DND-41 (cell line): ENCODE data around the gene GREB1.

Experiments used
- ATAC-seq: fragments of 200-7000 bp; cut with Tn5 transposase; 3 replicates; pipeline ENCODE4 v1.9.1; 2021; ENCODE audit warnings: low read depth; ENCODE audit not compliant: insufficient read depth
- DNase-seq: peaks from one replicate; pipeline ENCODE4 v3.0.0-alpha.2; 2020
- H2AFZ ChIP-seq: 2 replicates; pipeline ENCODE4 v1.6.0; 2012; ENCODE audit warnings: low read depth, low read length
- H3K27ac ChIP-seq: 2 replicates; pipeline ENCODE4 v1.5.1; 2012; ENCODE audit warnings: low read length, inconsistent platforms
- H3K27me3 ChIP-seq: fragments of 200-600 bp; sonication (generic); 2 replicates; pipeline ENCODE4 v1.6.0; 2012; ENCODE audit warnings: low read length, mild to moderate bottlenecking, inconsistent platforms; ENCODE audit not compliant: insufficient read depth, poor library complexity
- H3K36me3 ChIP-seq: 2 replicates; pipeline ENCODE4 v1.5.1; 2012; ENCODE audit warnings: low read length, inconsistent platforms; ENCODE audit not compliant: insufficient read depth
- H3K4me1 ChIP-seq: 2 replicates; pipeline ENCODE4 v1.5.1; 2012; ENCODE audit warnings: mild to moderate bottlenecking, low read length; ENCODE audit not compliant: insufficient read depth
- H3K4me2 ChIP-seq: 2 replicates; pipeline ENCODE4 v1.6.0; 2012; ENCODE audit warnings: mild to moderate bottlenecking, moderate library complexity, low read length, inconsistent platforms; ENCODE audit not compliant: insufficient read depth
- H3K4me3 ChIP-seq, 2 experiments: fragments of 200-600 bp in 1 of 2; shearing (Covaris generic) in 1 of 2; 2 replicates each; pipeline ENCODE4 v1.5.1; 2012 to 2016; ENCODE audit warnings: inconsistent platforms in 2 of 2, low read length in 2 of 2, mild to moderate bottlenecking in 2 of 2, low read depth in 1 of 2, moderate library complexity in 1 of 2
- H3K79me2 ChIP-seq: 2 replicates; pipeline ENCODE4 v1.6.0; 2012; ENCODE audit warnings: low read length, inconsistent platforms; ENCODE audit not compliant: insufficient read depth
- H3K9ac ChIP-seq: 2 replicates; pipeline ENCODE4 v1.6.0; 2012; ENCODE audit warnings: low read depth, mild to moderate bottlenecking, inconsistent platforms, low read length, moderate library complexity
- H3K9me3 ChIP-seq: 2 replicates; pipeline ENCODE4 v1.5.1; 2012; ENCODE audit warnings: low read length, moderate library complexity, mild to moderate bottlenecking, inconsistent platforms; ENCODE audit not compliant: insufficient read depth, severe bottlenecking
- H4K20me1 ChIP-seq: 2 replicates; pipeline ENCODE4 v1.6.0; 2012; ENCODE audit warnings: low read length; ENCODE audit not compliant: insufficient read depth
- CTCF ChIP-seq: IDR thresholded peaks from 2 replicates; pipeline ENCODE4 v1.5.1; 2012; ENCODE audit warnings: borderline replicate concordance, low read length, moderate library complexity, mild to moderate bottlenecking; ENCODE audit not compliant: poor library complexity, severe bottlenecking; ENCODE audit errors: extremely low read depth
- EZH2 ChIP-seq: IDR thresholded peaks from 3 replicates; pipeline ENCODE4 v1.6.1; 2012; ENCODE audit warnings: borderline replicate concordance, low read depth, mild to moderate bottlenecking, moderate library complexity, low read length, inconsistent platforms; ENCODE audit not compliant: severe bottlenecking

The GREB1 gene

GRCh38 chr2:11624893-11625292 is 91.0 kb downstream of the GREB1 start:
- Histone ChIP-seq H3K4me1 (no peaks in the 10 kb centered on the region), H3K27me3 (no peaks in the 10 kb centered on the region), H3K9ac (no peak overlapping the region), H3K79me2 (no peaks in the 10 kb centered on the region), H2AFZ (no peak overlapping the region), H3K36me3 (0 out of 2 replicates have a peak, but pooled peaks cover 3% of the 10 kb centered on the region), H4K20me1 (no peaks in the 10 kb centered on the region), H3K4me3 (no peak overlapping the region), H3K4me2 (no peak overlapping the region), H3K27ac (no peak overlapping the region), H3K9me3 (peaks cover 8% of the 10 kb centered on the region)
- no peak for TF ChIP-seq EZH2
- TF ChIP-seq CTCF, result no peak
- DNase-seq (no peak), ATAC-seq (no peak)

- Histone ChIP-seq H4K20me1 (no peaks in the 10 kb centered on the region), H3K4me3 (no peak overlapping the region), H2AFZ (no peak overlapping the region), H3K79me2 (no peaks in the 10 kb centered on the region), H3K27ac (no peak overlapping the region), H3K4me2 (no peak overlapping the region), H3K9me3 (peaks cover 8% of the 10 kb centered on the region), H3K4me1 (no peaks in the 10 kb centered on the region), H3K9ac (no peak overlapping the region), H3K27me3 (no peaks in the 10 kb centered on the region), H3K36me3 (0 out of 2 replicates have a peak, but pooled peaks cover 3% of the 10 kb centered on the region)
- DNase-seq, result no peak
- TF ChIP-seq EZH2 (no peak), CTCF (no peak)
- no peak for ATAC-seq
These were observed 91.8 kb downstream of the GREB1 start for GRCh38 chr2:11625671-11626070.

DNA sequence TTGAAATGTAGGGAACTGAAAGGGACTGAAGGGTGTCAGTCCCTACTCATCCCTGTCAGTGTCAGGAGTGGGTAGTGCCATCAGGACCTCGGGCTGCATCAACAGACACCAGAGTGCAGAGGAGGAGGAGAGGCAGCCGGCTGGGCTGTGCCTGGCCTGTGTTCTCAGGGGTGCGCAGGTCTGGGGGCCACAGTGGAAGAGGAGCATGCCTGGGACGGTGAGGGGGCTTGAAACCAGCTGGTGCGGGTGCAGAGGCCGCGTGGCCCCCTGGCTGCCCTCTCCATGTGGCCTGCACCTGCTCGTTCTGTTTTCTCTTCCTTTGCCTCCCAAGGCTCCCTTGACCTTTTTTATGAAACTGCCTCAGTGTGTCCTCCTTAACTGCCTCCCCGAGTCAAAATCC is 94.8 kb downstream of the GREB1 start:
- H3K4me3 ChIP-seq, result no peak overlapping the region
- H3K9me3 ChIP-seq, result peaks cover 8% of the 10 kb centered on the region
- 0 out of 2 replicates have a peak, but pooled peaks cover 3% of the 10 kb centered on the region for H3K36me3 ChIP-seq
- H3K27ac ChIP-seq, result no peak overlapping the region
- no peak for TF ChIP-seq EZH2
- TF ChIP-seq CTCF, result no peak
- H2AFZ ChIP-seq, result no peak overlapping the region
- no peaks in the 10 kb centered on the region for H3K27me3 ChIP-seq
- H4K20me1 ChIP-seq, result no peaks in the 10 kb centered on the region
- H3K4me1 ChIP-seq, result no peaks in the 10 kb centered on the region
- ATAC-seq, result no peak
- DNase-seq, result no peak
- H3K4me2 ChIP-seq, result no peak overlapping the region
- no peaks in the 10 kb centered on the region for H3K79me2 ChIP-seq
- H3K9ac ChIP-seq, result no peak overlapping the region

GRCh38 chr2:11629215-11629614 is 95.4 kb downstream of the GREB1 start:
- ATAC-seq (no peak), DNase-seq (no peak)
- Histone ChIP-seq H3K4me1 (no peaks in the 10 kb centered on the region), H4K20me1 (no peaks in the 10 kb centered on the region), H3K79me2 (no peaks in the 10 kb centered on the region), H3K4me2 (no peak overlapping the region), H3K9me3 (peaks cover 8% of the 10 kb centered on the region), H2AFZ (no peak overlapping the region), H3K4me3 (no peak overlapping the region), H3K36me3 (0 out of 2 replicates have a peak, but pooled peaks cover 3% of the 10 kb centered on the region), H3K27me3 (no peaks in the 10 kb centered on the region), H3K27ac (no peak overlapping the region), H3K9ac (no peak overlapping the region)
- TF ChIP-seq EZH2 (no peak), CTCF (no peak)
